ENCODE results near the gene CSPG4. TPM values are rescaled to one million over a fixed set of nuclear protein-coding genes. Genes with fewer than 3 reads are reported as not detected.

Gene CSPG4
- total and polyA plus RNA-seq, 3 donors from 2014 or later: 4.4 to 6.5 (median 5.2) TPM

- peak; percentile 83 for DNase-seq
- Histone ChIP-seq H3K27ac (peak overlapping the region in 1 of 2 donors; percentile 75), H3K27me3 (no peaks in the 10 kb centered on the region), H3K36me3 (ENCODE audit: low read depth, missing control alignments) (no peaks in the 10 kb centered on the region), H3K9me3 (no peaks in the 10 kb centered on the region), H3K4me1 (peaks cover 27% of the 10 kb centered on the region), H3K4me3 (no peak overlapping the region)
- TF ChIP-seq CTCF (IDR thresholded peaks at IDR 0.05) (no peak), POLR2A (IDR thresholded peaks at IDR 0.05) (no peak)
- 59 to 60% methylated on average over 10 of the region's 10 CpGs for WGBS, 2 donors
- intact Hi-C loops (cut with DNase I; ENCODE audit: low total_unique reads): no loop called here
Observed at GRCh38 chr15:75673426-75674235, 39.0 kb downstream of the CSPG4 start.

- WGBS, 2 donors: 44 to 48% methylated on average over 12 to 14 of the region's 14 CpGs
- Histone ChIP-seq H3K36me3 (ENCODE audit: low read depth, missing control alignments) (no peaks in the 10 kb centered on the region), H3K27me3 (no peaks in the 10 kb centered on the region), H3K4me1 (peaks cover 27% of the 10 kb centered on the region), H3K27ac (peak overlapping the region in 1 of 2 donors; percentile 75), H3K9me3 (no peaks in the 10 kb centered on the region), H3K4me3 (no peak overlapping the region)
- TF ChIP-seq POLR2A (IDR thresholded peaks at IDR 0.05): no peak
- TF ChIP-seq CTCF (IDR thresholded peaks at IDR 0.05): no peak
- intact Hi-C loops (cut with DNase I; ENCODE audit: low total_unique reads): no loop called here
- peak; percentile 32 for DNase-seq
Observed at GRCh38 chr15:75672646-75673425, 39.8 kb downstream of the CSPG4 start.

GRCh38 chr15:75671730-75672602, 40.7 kb downstream of the CSPG4 start:
- no peak for DNase-seq

GRCh38 chr15:75669879-75670212, 42.8 kb downstream of the CSPG4 start:
- no peak for DNase-seq
- WGBS, 2 donors: 63 to 65% methylated on average over 4 to 6 of the region's 6 CpGs
- Histone ChIP-seq H3K4me3 (no peak overlapping the region), H3K27me3 (no peaks in the 10 kb centered on the region), H3K4me1 (peaks cover 19% of the 10 kb centered on the region), H3K36me3 (ENCODE audit: low read depth, missing control alignments) (no peaks in the 10 kb centered on the region), H3K9me3 (no peaks in the 10 kb centered on the region), H3K27ac (no peak overlapping the region)
- TF ChIP-seq POLR2A (IDR thresholded peaks at IDR 0.05) (no peak), CTCF (IDR thresholded peaks at IDR 0.05) (no peak)
- intact Hi-C loops (cut with DNase I; ENCODE audit: low total_unique reads): no loop called here

More at GRCh38 chr15:75671730-75672602, 40.7 kb downstream of the CSPG4 start:
- no peak overlapping the region for H3K4me3 ChIP-seq
- H3K4me1 ChIP-seq: peaks cover 27% of the 10 kb centered on the region
- H3K27me3 ChIP-seq: no peaks in the 10 kb centered on the region
- TF ChIP-seq CTCF (IDR thresholded peaks at IDR 0.05) (no peak), POLR2A (IDR thresholded peaks at IDR 0.05) (no peak)
- H3K9me3 ChIP-seq: no peaks in the 10 kb centered on the region
- intact Hi-C loops (cut with DNase I; ENCODE audit: low total_unique reads): no loop called here
- no peaks in the 10 kb centered on the region for H3K36me3 ChIP-seq (ENCODE audit: low read depth, missing control alignments)
- no peak overlapping the region for H3K27ac ChIP-seq
- 73 to 89% methylated on average over 9 to 11 of the region's 11 CpGs for WGBS, 2 donors
